ENCODE results near the gene RBX1.
A peak's percentile ranks its signal among the peaks of the same experiment; 100 is the strongest.

Gene RBX1

DNA sequence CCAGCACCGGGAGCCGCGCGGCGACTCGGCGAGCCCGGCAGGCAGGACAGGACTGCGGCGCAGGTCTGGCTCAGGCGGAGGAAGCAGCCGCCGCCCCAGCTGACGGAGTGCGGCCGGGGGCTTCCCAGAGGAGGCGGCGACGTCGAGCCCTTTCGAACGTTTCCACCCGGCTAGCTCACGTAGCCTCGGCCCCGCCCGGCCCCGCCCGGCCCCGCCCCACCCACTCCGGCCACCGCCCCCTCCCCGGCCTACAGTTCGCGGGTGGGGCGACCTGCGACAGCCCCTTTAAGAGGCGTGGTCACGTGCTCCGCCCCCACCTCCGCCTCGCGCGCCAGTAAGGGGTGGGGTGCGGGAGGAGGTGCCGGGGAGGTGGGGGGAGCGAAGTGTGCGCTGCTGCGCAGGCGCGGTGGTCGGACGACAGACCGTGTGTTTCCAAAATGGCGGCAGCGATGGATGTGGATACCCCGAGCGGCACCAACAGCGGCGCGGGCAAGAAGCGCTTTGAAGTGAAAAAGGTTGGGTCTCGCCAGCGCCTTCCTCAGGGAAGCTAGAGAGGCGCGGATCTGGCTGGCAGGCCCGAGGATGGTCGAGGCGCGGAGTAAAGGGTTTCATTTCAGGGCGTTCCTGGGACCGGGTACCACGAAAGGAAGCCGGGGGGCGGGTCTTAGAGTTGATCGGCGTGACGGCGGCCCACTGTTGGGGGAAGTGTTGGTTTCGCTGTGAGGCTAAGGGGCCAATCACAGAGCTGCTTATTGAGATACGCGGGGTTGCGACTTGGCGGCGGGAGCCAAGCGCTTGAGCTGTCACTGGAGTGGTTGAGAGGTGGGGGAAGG lies at the start of gene RBX1:
TSS of gene RBX1 (plus strand) at position 417 of the 833 bp plus-strand sequence. CDS start at position 438, 21 bp downstream.
- peaks cover 27 to 31% of the 10 kb centered on the region in 2 experiments for H3K36me3 ChIP-seq (ENCODE audit: control insufficient read depth in 2 of 2, insufficient read depth in 1 of 2, low read length in 2 of 2)
- CTCF ChIA-PET = interaction anchor here (0.5 to 2.2 kb wide), 6 partner anchors 8 to 806 kb away, joined by 3 to 9 read pairs (median 6); no protein-coding TSS in a partner anchor
- POLR2A ChIA-PET = interaction anchor here (0.6 to 2.8 kb wide), 41 partner anchors 9 to 1216 kb away, joined by 3 to 51 read pairs (median 5); partner anchors contain the start of genes EP300, RANGAP1, ST13 and TEF
- peak within 1 kb of the TSS; percentile 94 for H3K27ac ChIP-seq (ENCODE audit: extremely low read depth, low read depth, low read length)
- H3K4me3 ChIP-seq (ENCODE audit: low read depth, low read length) = peak within 1 kb of the TSS; percentile 100
- peaks cover 8% of the 10 kb centered on the region for H3K4me1 ChIP-seq (ENCODE audit: control insufficient read depth, insufficient read depth, low read length)
- H3K9me3 ChIP-seq (ENCODE audit: control insufficient read depth, insufficient read depth, low read depth, low read length) = no peaks in the 10 kb centered on the region
- TF ChIP-seq ZNF394 (tag by site-specific recombination; IDR thresholded peaks at IDR 0.05; ENCODE audit: borderline replicate concordance) = peak; percentile 32; the same call in 1 of the 2 replicates
- TF ChIP-seq, protein P1, sequence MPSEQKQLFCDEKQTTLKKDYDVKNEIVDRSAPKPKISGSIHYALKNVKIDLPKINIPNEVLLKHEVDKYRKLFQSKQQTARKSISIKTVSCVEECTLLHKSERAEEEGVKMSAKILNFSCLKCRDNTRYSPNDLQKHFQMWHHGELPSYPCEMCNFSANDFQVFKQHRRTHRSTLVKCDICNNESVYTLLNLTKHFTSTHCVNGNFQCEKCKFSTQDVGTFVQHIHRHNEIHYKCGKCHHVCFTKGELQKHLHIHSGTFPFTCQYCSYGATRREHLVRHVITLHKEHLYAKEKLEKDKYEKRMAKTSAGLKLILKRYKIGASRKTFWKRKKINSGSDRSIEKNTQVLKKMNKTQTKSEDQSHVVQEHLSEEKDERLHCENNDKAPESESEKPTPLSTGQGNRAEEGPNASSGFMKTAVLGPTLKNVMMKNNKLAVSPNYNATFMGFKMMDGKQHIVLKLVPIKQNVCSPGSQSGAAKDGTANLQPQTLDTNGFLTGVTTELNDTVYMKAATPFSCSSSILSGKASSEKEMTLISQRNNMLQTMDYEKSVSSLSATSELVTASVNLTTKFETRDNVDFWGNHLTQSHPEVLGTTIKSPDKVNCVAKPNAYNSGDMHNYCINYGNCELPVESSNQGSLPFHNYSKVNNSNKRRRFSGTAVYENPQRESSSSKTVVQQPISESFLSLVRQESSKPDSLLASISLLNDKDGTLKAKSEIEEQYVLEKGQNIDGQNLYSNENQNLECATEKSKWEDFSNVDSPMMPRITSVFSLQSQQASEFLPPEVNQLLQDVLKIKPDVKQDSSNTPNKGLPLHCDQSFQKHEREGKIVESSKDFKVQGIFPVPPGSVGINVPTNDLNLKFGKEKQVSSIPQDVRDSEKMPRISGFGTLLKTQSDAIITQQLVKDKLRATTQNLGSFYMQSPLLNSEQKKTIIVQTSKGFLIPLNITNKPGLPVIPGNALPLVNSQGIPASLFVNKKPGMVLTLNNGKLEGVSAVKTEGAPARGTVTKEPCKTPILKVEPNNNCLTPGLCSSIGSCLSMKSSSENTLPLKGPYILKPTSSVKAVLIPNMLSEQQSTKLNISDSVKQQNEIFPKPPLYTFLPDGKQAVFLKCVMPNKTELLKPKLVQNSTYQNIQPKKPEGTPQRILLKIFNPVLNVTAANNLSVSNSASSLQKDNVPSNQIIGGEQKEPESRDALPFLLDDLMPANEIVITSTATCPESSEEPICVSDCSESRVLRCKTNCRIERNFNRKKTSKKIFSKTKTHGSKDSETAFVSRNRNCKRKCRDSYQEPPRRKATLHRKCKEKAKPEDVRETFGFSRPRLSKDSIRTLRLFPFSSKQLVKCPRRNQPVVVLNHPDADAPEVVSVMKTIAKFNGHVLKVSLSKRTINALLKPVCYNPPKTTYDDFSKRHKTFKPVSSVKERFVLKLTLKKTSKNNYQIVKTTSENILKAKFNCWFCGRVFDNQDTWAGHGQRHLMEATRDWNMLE (tag by site-specific recombination; conservative IDR thresholded peaks at IDR 0.05; ENCODE audit: low read depth) = peak; percentile 45; the same call in 1 of the 2 replicates
- no peak for TF ChIP-seq ZNF701 (tag by site-specific recombination; IDR thresholded peaks at IDR 0.05)
- TF ChIP-seq ZNF341 (tag by site-specific recombination; IDR thresholded peaks at IDR 0.05; ENCODE audit: low read depth) = no peak
- TF ChIP-seq KLF16 (tag by site-specific recombination; IDR thresholded peaks at IDR 0.05) = peak; percentile 85
- TF ChIP-seq ZFP69B (tag by site-specific recombination; IDR thresholded peaks at IDR 0.05) = peak; percentile 92
- TF ChIP-seq, protein P2, sequence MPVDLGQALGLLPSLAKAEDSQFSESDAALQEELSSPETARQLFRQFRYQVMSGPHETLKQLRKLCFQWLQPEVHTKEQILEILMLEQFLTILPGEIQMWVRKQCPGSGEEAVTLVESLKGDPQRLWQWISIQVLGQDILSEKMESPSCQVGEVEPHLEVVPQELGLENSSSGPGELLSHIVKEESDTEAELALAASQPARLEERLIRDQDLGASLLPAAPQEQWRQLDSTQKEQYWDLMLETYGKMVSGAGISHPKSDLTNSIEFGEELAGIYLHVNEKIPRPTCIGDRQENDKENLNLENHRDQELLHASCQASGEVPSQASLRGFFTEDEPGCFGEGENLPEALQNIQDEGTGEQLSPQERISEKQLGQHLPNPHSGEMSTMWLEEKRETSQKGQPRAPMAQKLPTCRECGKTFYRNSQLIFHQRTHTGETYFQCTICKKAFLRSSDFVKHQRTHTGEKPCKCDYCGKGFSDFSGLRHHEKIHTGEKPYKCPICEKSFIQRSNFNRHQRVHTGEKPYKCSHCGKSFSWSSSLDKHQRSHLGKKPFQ (tag by site-specific recombination; IDR thresholded peaks at IDR 0.05) = no peak
- TF ChIP-seq, protein P3, sequence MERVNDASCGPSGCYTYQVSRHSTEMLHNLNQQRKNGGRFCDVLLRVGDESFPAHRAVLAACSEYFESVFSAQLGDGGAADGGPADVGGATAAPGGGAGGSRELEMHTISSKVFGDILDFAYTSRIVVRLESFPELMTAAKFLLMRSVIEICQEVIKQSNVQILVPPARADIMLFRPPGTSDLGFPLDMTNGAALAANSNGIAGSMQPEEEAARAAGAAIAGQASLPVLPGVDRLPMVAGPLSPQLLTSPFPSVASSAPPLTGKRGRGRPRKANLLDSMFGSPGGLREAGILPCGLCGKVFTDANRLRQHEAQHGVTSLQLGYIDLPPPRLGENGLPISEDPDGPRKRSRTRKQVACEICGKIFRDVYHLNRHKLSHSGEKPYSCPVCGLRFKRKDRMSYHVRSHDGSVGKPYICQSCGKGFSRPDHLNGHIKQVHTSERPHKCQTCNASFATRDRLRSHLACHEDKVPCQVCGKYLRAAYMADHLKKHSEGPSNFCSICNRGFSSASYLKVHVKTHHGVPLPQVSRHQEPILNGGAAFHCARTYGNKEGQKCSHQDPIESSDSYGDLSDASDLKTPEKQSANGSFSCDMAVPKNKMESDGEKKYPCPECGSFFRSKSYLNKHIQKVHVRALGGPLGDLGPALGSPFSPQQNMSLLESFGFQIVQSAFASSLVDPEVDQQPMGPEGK (tag by site-specific recombination; IDR thresholded peaks at IDR 0.05) = peak; percentile 97
- TF ChIP-seq, protein P4, sequence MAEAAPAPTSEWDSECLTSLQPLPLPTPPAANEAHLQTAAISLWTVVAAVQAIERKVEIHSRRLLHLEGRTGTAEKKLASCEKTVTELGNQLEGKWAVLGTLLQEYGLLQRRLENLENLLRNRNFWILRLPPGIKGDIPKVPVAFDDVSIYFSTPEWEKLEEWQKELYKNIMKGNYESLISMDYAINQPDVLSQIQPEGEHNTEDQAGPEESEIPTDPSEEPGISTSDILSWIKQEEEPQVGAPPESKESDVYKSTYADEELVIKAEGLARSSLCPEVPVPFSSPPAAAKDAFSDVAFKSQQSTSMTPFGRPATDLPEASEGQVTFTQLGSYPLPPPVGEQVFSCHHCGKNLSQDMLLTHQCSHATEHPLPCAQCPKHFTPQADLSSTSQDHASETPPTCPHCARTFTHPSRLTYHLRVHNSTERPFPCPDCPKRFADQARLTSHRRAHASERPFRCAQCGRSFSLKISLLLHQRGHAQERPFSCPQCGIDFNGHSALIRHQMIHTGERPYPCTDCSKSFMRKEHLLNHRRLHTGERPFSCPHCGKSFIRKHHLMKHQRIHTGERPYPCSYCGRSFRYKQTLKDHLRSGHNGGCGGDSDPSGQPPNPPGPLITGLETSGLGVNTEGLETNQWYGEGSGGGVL (tag by site-specific recombination; IDR thresholded peaks at IDR 0.05) = peak; percentile 92; the same call in 1 of the 2 replicates
- TF ChIP-seq, protein P5, sequence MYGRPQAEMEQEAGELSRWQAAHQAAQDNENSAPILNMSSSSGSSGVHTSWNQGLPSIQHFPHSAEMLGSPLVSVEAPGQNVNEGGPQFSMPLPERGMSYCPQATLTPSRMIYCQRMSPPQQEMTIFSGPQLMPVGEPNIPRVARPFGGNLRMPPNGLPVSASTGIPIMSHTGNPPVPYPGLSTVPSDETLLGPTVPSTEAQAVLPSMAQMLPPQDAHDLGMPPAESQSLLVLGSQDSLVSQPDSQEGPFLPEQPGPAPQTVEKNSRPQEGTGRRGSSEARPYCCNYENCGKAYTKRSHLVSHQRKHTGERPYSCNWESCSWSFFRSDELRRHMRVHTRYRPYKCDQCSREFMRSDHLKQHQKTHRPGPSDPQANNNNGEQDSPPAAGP (tag by site-specific recombination; IDR thresholded peaks at IDR 0.05) = peak; percentile 83
- peak; percentile 71; the same call in 1 of the 2 replicates for TF ChIP-seq ZBTB17 (tag by site-specific recombination; IDR thresholded peaks at IDR 0.05)
- TF ChIP-seq ZBTB8A (tag by site-specific recombination; IDR thresholded peaks at IDR 0.05) = peak; percentile 49; the same call in 1 of the 2 replicates
- TF ChIP-seq ZNF585B (tag by site-specific recombination; IDR thresholded peaks at IDR 0.05) = no peak
- peak; percentile 48; the same call in 1 of the 2 replicates for TF ChIP-seq ZNF610 (tag by site-specific recombination; IDR thresholded peaks at IDR 0.05; ENCODE audit: borderline replicate concordance)
- no peak for TF ChIP-seq TRIM28 (IDR thresholded peaks at IDR 0.05; ENCODE audit: borderline replicate concordance, low read length)
- TF ChIP-seq ZNF629 (tag by site-specific recombination; IDR thresholded peaks at IDR 0.05) = peak; percentile 70; the same call in 1 of the 2 replicates
- 0 out of 2 replicates have a peak, but pooled peaks have one; percentile 15 for TF ChIP-seq ZNF561 (tag by site-specific recombination; IDR thresholded peaks at IDR 0.05; ENCODE audit: borderline replicate concordance)
- TF ChIP-seq, protein P6, sequence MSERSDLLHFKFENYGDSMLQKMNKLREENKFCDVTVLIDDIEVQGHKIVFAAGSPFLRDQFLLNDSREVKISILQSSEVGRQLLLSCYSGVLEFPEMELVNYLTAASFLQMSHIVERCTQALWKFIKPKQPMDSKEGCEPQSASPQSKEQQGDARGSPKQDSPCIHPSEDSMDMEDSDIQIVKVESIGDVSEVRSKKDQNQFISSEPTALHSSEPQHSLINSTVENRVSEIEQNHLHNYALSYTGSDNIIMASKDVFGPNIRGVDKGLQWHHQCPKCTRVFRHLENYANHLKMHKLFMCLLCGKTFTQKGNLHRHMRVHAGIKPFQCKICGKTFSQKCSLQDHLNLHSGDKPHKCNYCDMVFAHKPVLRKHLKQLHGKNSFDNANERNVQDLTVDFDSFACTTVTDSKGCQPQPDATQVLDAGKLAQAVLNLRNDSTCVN (tag by site-specific recombination; optimal IDR thresholded peaks at IDR 0.05) = peak; percentile 63
- peak; percentile 94 for TF ChIP-seq SP3 (tag by site-specific recombination; IDR thresholded peaks at IDR 0.05)
- TF ChIP-seq, protein P7, sequence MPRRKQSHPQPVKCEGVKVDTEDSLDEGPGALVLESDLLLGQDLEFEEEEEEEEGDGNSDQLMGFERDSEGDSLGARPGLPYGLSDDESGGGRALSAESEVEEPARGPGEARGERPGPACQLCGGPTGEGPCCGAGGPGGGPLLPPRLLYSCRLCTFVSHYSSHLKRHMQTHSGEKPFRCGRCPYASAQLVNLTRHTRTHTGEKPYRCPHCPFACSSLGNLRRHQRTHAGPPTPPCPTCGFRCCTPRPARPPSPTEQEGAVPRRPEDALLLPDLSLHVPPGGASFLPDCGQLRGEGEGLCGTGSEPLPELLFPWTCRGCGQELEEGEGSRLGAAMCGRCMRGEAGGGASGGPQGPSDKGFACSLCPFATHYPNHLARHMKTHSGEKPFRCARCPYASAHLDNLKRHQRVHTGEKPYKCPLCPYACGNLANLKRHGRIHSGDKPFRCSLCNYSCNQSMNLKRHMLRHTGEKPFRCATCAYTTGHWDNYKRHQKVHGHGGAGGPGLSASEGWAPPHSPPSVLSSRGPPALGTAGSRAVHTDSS (tag by site-specific recombination; IDR thresholded peaks at IDR 0.05) = no peak
- no peak for TF ChIP-seq ZNF140 (tag by site-specific recombination; IDR thresholded peaks at IDR 0.05)

Measured in HEK293 (cell line).